H1 (cell line): ENCODE measurements around the gene DUSP12. TPM values are rescaled to one million over a fixed set of nuclear protein-coding genes. Genes with fewer than 3 reads are reported as not detected.

Source experiments
- CTCF ChIA-PET: fragments of 300-600 bp; sonication (Branson Sonifier 250); formaldehyde crosslinking; loops from one replicate; lab custom pipeline; 2021; ENCODE audit not compliant: partially characterized antibody; lab: Charles Lee
- POLR2A ChIA-PET: fragments of 300-600 bp; sonication (Branson Sonifier 250); formaldehyde crosslinking; loops from one replicate; lab custom pipeline; 2021; ENCODE audit warnings: inconsistent platforms; ENCODE audit not compliant: partially characterized antibody; lab: Charles Lee
- DNase-seq, 2 experiments: peaks; one replicate each; pipeline versions ENCODE4 v3.0.0 to v3.0.0-alpha.2; 2010 to 2022; ENCODE audit warnings: low spot score in 2 of 2, low read depth in 1 of 2, mixed read lengths in 1 of 2
- FAIRE-seq: peaks from 2 replicates; lab custom pipeline; 2011; peaks lifted over from hg19 to GRCh38; lab: Jason Lieb, UNC
- H2AFZ ChIP-seq: 2 replicates; pipeline ENCODE4 v1.8.1; 2012; ENCODE audit warnings: low read length, inconsistent platforms
- H2AK5ac ChIP-seq: 2 replicates; pipeline ENCODE4 v1.6.1; 2013; ENCODE audit warnings: low read depth, low read length
- H2BK120ac ChIP-seq: replicated peaks from 2 replicates; pipeline ENCODE3; 2013; ENCODE audit warnings: low read depth, low read length, inconsistent platforms
- H2BK12ac ChIP-seq: 2 replicates; pipeline ENCODE4 v1.6.1; 2013; ENCODE audit warnings: low read depth, low read length
- H2BK15ac ChIP-seq: 2 replicates; pipeline ENCODE4 v1.6.1; 2013; ENCODE audit warnings: low read length
- H2BK20ac ChIP-seq: 2 replicates; pipeline ENCODE4 v1.6.1; 2013; ENCODE audit warnings: low read length
- H2BK5ac ChIP-seq: 2 replicates; pipeline ENCODE4 v1.6.1; 2013; ENCODE audit warnings: low read depth, low read length
- H3K14ac ChIP-seq: 2 replicates; pipeline ENCODE4 v1.6.1; 2013; ENCODE audit warnings: inconsistent platforms; ENCODE audit not compliant: insufficient read length
- H3K18ac ChIP-seq: 2 replicates; pipeline ENCODE4 v1.6.1; 2013; ENCODE audit warnings: low read length; ENCODE audit errors: extremely low read depth
- H3K23ac ChIP-seq: 2 replicates; pipeline ENCODE4 v1.6.1; 2013; ENCODE audit warnings: inconsistent platforms; ENCODE audit not compliant: insufficient read length
- H3K23me2 ChIP-seq: 2 replicates; pipeline ENCODE4 v1.6.1; 2013; ENCODE audit warnings: low read depth, low read length
- H3K27ac ChIP-seq: 2 replicates; pipeline ENCODE4 v1.6.1; 2011; ENCODE audit warnings: low read depth, low read length, inconsistent platforms
- H3K27me3 ChIP-seq, 4 experiments: replicated peaks in 1 of 4; 1 replicate in 1 of 4; 2 replicates in 3 of 4; pipeline versions ENCODE4 v1.6.1 to v1.8.1; 2011 to 2013; ENCODE audit warnings: low read length in 3 of 4, mild to moderate bottlenecking in 3 of 4, inconsistent platforms in 2 of 4, mixed read lengths in 2 of 4, moderate library complexity in 1 of 4; ENCODE audit not compliant: control insufficient read depth in 3 of 4, insufficient read depth in 3 of 4; ENCODE audit errors: extremely low read depth in 1 of 4
- H3K36me3 ChIP-seq, 4 experiments: 2 replicates each; pipeline versions ENCODE4 v1.6.1 to v1.8.1; 2011 to 2013; ENCODE audit warnings: mild to moderate bottlenecking in 4 of 4, low read length in 3 of 4, moderate library complexity in 2 of 4, control low read depth in 1 of 4, inconsistent platforms in 1 of 4; ENCODE audit not compliant: insufficient read depth in 4 of 4, control insufficient read depth in 2 of 4
- H3K4ac ChIP-seq: replicated peaks from 2 replicates; pipeline ENCODE3; 2013; ENCODE audit warnings: low read length, low read depth, mixed read lengths, inconsistent platforms; ENCODE audit not compliant: insufficient read length
- H3K4me1 ChIP-seq, 4 experiments: replicated peaks in 1 of 4; 1 replicate in 1 of 4; 2 replicates in 3 of 4; pipeline versions ENCODE4 v1.6.1 to v1.8.1; 2011 to 2013; ENCODE audit warnings: low read length in 3 of 4, inconsistent platforms in 2 of 4, mixed read lengths in 1 of 4; ENCODE audit not compliant: insufficient read depth in 4 of 4, control insufficient read depth in 3 of 4
- H3K4me2 ChIP-seq, 2 experiments: 2 replicates each; pipeline versions ENCODE4 v1.6.1 to v1.8.1; 2011 to 2013; ENCODE audit warnings: low read depth in 2 of 2, low read length in 2 of 2, control low read depth in 1 of 2, inconsistent platforms in 1 of 2, mild to moderate bottlenecking in 1 of 2; ENCODE audit not compliant: insufficient read depth in 1 of 2
- H3K4me3 ChIP-seq, 4 experiments: fragments of 200-600, 300-600 bp in 1 of 4; sonication (generic), shearing (Covaris generic), sonication (Bioruptor Twin) in 1 of 4; 2 replicates each; pipeline versions ENCODE4 v1.5.1 to v1.8.1; 2011 to 2016; ENCODE audit warnings: low read length in 4 of 4, low read depth in 3 of 4, control low read depth in 2 of 4, inconsistent platforms in 2 of 4, mild to moderate bottlenecking in 2 of 4, mixed read lengths in 1 of 4, moderate library complexity in 1 of 4; ENCODE audit not compliant: insufficient read depth in 2 of 4; ENCODE audit errors: extremely low read depth in 1 of 4
- H3K56ac ChIP-seq: replicated peaks from 2 replicates; pipeline ENCODE3; 2013; ENCODE audit warnings: low read depth, mild to moderate bottlenecking, mixed read lengths, low read length, inconsistent platforms; ENCODE audit not compliant: insufficient read length
- H3K79me1 ChIP-seq: 2 replicates; pipeline ENCODE4 v1.6.1; 2013; ENCODE audit warnings: low read depth, low read length, control low read depth
- H3K79me2 ChIP-seq, 2 experiments: 2 replicates each; pipeline versions ENCODE4 v1.6.1 to v1.8.1; 2012 to 2013; ENCODE audit warnings: low read length in 2 of 2, mild to moderate bottlenecking in 2 of 2, inconsistent platforms in 1 of 2; ENCODE audit not compliant: insufficient read depth in 2 of 2, control insufficient read depth in 1 of 2
- H3K9ac ChIP-seq, 4 experiments: replicated peaks in 1 of 4; 1 replicate in 1 of 4; 2 replicates in 3 of 4; pipeline versions ENCODE4 v1.6.1 to v1.8.1; 2011 to 2013; ENCODE audit warnings: low read depth in 3 of 4, low read length in 3 of 4, control low read depth in 2 of 4, mild to moderate bottlenecking in 2 of 4, moderate library complexity in 2 of 4, inconsistent platforms in 1 of 4; ENCODE audit errors: extremely low read depth in 1 of 4
- H3K9me3 ChIP-seq, 2 experiments: 2 replicates each; pipeline versions ENCODE4 v1.6.1 to v1.8.1; 2012 to 2013; ENCODE audit warnings: mild to moderate bottlenecking in 2 of 2, moderate library complexity in 2 of 2, control low read depth in 1 of 2, inconsistent platforms in 1 of 2, low read depth in 1 of 2, low read length in 1 of 2, mixed read lengths in 1 of 2; ENCODE audit not compliant: insufficient read depth in 2 of 2
- H4K20me1 ChIP-seq, 2 experiments: replicated peaks in 1 of 2; 2 replicates each; pipeline versions ENCODE3 to v1.8.1; 2011 to 2013; ENCODE audit warnings: inconsistent platforms in 2 of 2, low read length in 2 of 2, mild to moderate bottlenecking in 1 of 2; ENCODE audit not compliant: insufficient read depth in 2 of 2, control insufficient read depth in 1 of 2
- H4K5ac ChIP-seq: 2 replicates; pipeline ENCODE4 v1.6.1; 2013; ENCODE audit warnings: low read length, low read depth, mixed read lengths, inconsistent platforms; ENCODE audit not compliant: insufficient read length
- H4K8ac ChIP-seq: 2 replicates; pipeline ENCODE4 v1.8.0; 2013; ENCODE audit warnings: mild to moderate bottlenecking, moderate library complexity, low read length, inconsistent platforms; ENCODE audit not compliant: insufficient read depth; ENCODE audit errors: extremely low read depth
- H4K91ac ChIP-seq: replicated peaks from 2 replicates; pipeline ENCODE3; 2013; ENCODE audit warnings: low read length, mixed read lengths, inconsistent platforms; ENCODE audit not compliant: insufficient read length
- BCL11A ChIP-seq, 2 experiments: IDR thresholded peaks; one replicate each; pipeline ENCODE4 v1.6.1; 2011; ENCODE audit warnings: low read depth in 2 of 2, low read length in 2 of 2, mild to moderate bottlenecking in 2 of 2
- polyA plus RNA-seq, 7 experiments: library from polyadenylated mRNA; depleted of rRNA in 3 of 7; stranded (reverse) in 5 of 7; unstranded in 2 of 7; fragments of >200 nt in 5 of 7; fragments of 200-250 nt in 2 of 7; gene quantifications; 1 replicate in 5 of 7; 2 replicates in 1 of 7; 4 replicates in 1 of 7; pipeline versions ENCODE4 v1.2.1 to v1.2.3, GENCODE V29; 2011 to 2013; ENCODE audit warnings: missing spikeins in 2 of 7, mixed read lengths in 2 of 7
- total RNA-seq: library from RNA; stranded (reverse); fragmentation: NEBNext Ultra II Directional; extraction: Animal tissue kit (Norgen Biotek cat#: 25700); gene quantifications from 2 replicates; pipeline ENCODE4 v1.2.1, GENCODE V29; 2021
- TF ChIP-seq, protein P1 (sequence below): IDR thresholded peaks from 2 replicates; pipeline ENCODE4 v1.6.1; 2012; ENCODE audit warnings: inconsistent platforms

Gene DUSP12
- total and polyA plus RNA-seq, 2 of the 8 experiments (the other 6 are each of a cell fraction or from before 2014, with no cell fraction given), result 27.6 to 33.9 TPM

DNA sequence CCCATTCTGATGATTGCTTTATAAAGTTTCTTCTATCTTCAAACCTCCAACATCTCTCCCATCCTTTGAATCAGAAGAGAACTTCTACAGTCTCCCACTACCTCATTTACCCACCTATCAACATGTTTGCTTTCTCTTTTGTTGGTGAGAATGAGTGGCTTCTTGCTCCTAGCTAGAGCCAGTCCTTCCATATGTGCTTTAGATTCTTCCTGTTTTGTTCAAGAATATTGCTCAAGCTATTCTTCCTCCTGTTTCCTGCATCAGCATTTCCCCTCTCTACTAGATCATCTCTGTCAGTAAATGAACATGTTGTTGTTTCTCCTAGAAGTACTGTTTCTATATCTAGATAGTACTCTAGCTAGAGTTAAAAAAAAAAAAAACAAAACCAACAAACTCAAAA, 22.8 kb downstream of the DUSP12 start:
- Histone ChIP-seq H2BK15ac (no peak overlapping the region), H4K8ac (no peak overlapping the region), H3K23me2 (no peaks in the 10 kb centered on the region; the same call in 1 of the 2 replicates), H3K23ac (no peak overlapping the region), H3K4me2 (no peak overlapping the region), H3K27ac (no peak overlapping the region), H3K79me2 (peaks cover 0 to 4% of the 10 kb centered on the region in 2 experiments; a peak in 1 of 4 replicates), H3K14ac (no peak overlapping the region), H4K20me1 (no peaks in the 10 kb centered on the region), H3K18ac (no peak overlapping the region), H2BK20ac (no peak overlapping the region), H3K79me1 (no peaks in the 10 kb centered on the region; the same call in 1 of the 2 replicates), H2BK12ac (no peak overlapping the region), H3K9me3 (no peaks in the 10 kb centered on the region), H3K9ac (no peak overlapping the region), H3K27me3 (no peaks in the 10 kb centered on the region), H3K4me1 (no peaks in the 10 kb centered on the region), H2BK120ac (no peak overlapping the region), H2AFZ (no peak overlapping the region), H3K56ac (no peak overlapping the region), H3K36me3 (no peaks in the 10 kb centered on the region), H3K4me3 (no peak overlapping the region), H3K4ac (no peak overlapping the region), H4K5ac (no peak overlapping the region), H4K91ac (no peak overlapping the region), H2AK5ac (no peak overlapping the region), H2BK5ac (no peak overlapping the region)
- no peak for TF ChIP-seq BCL11A (IDR thresholded peaks at IDR 0.05; ENCODE audit: low read depth in 2 of 2, low read length in 2 of 2)
- TF ChIP-seq, protein P1, sequence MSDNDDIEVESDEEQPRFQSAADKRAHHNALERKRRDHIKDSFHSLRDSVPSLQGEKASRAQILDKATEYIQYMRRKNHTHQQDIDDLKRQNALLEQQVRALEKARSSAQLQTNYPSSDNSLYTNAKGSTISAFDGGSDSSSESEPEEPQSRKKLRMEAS, result no peak
- POLR2A ChIA-PET, result no interaction called here
- CTCF ChIA-PET, result interaction anchor here (0.9 to 1.1 kb wide), 3 partner anchors 9 to 265 kb away, joined by 3 to 5 read pairs (median 4); no protein-coding TSS in a partner anchor
- no peak for FAIRE-seq
- no peak for DNase-seq
